Activated T-helper 9 cell treated with anti-CD3 and anti-CD28 coated beads, Interleukin-2, amount 50 U/mL, for 16 hours (primary cell): ENCODE measurements around the gene ARHGEF28.

Experiments
- DNase-seq: peaks from one replicate; pipeline ENCODE4 v3.0.0-alpha.2; 2020; ENCODE audit warnings: low read depth

The ARHGEF28 gene

DNA sequence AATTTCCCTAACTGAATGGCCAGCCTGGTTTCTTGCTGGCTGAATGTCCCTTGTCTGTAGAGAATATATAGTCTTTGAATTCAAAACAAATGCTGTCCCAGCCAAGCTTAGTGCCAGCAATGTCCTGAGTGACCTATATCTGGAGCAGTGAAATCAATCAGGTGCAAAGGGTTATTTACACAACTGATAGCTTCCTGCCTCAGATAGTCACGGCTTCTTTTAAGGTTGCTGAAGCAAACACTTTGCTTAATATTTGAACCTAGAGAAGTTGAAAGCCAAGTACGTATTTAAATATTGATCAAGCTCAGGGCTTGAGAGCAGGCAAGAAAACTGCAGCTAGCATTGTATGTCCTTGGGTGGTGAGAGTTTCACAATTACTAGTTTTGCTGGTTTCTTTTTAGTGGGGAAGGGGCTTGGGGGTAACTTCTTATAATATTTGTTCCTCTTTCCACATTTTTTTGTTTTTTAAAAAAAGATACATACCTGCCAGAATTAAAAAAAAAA lies 2.0 kb upstream of the ARHGEF28 start:
- no peak for DNase-seq

DNA sequence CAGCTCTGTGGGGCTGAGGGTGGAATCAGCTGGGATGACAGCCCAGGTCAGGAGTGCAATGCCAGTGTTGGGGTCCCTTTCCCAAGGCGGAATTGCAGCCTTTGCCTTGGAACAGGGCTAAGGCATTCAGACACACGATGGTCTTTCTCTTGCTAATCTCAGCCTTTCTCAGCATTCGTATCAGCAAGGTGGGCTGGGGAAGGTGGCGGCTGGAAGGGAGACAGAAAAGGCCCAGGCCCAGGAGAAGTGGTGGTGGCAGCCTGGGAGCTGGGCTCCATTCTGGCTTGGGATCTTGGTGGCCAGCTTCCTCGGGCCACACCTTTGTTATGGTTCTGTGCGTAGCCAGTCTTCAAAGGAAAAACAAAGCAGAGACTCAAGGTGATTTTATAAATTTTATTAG lies 1.1 kb upstream of the ARHGEF28 start:
- DNase-seq = no peak

- DNase-seq = no peak
Measured at GRCh38 chr5:73625372-73625943, 538 bp upstream of the ARHGEF28 start.

- no peak for DNase-seq
Measured at GRCh38 chr5:73626814-73627313, 868 bp downstream of the ARHGEF28 start.

- no peak for DNase-seq
Measured at GRCh38 chr5:73629456-73629855, 3.5 kb downstream of the ARHGEF28 start.

- DNase-seq = no peak
Measured at GRCh38 chr5:73630765-73631164, 4.8 kb downstream of the ARHGEF28 start.

- DNase-seq = no peak
Measured at GRCh38 chr5:73631500-73631899, 5.5 kb downstream of the ARHGEF28 start.

- DNase-seq = no peak
Measured at GRCh38 chr5:73633060-73633459, 7.1 kb downstream of the ARHGEF28 start.

GRCh38 chr5:73636408-73636807 lies 10.4 kb downstream of the ARHGEF28 start:
- DNase-seq = no peak

- no peak for DNase-seq
Measured at GRCh38 chr5:73637565-73637964, 11.6 kb downstream of the ARHGEF28 start.

DNA sequence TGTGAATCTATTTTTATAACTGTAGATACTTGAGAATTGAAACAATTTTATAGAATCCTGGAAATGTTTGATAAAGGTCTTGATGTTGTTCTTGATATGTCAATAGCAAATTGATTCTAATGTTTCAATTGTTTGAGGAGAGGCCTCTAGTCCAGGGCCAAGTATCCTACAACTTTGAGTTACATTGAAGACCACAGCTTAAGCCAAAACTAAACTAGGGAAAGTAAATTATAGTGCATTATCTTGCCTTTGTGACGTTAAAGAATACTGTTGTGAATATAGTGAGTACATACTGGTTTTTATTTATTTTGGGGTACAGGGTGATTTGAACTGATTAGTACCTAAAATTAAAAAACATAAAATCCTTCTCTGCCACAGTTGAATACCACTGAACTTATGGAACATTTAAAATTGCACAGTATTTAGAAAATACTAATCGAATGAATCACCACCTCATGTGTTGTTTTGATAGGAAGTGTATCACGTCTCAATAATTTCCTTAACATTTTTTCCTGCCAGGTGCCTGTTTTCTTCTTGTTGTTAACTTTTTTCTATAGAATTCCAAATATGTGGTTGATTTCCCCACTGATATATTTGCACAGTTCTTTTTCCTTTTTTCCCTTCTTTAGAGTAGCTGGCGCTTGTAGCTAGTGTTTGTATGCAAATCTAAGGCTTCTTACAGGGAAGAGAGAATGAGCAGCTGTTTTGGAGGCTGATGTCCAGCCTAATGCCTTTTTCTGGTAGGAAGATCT lies 12.5 kb downstream of the ARHGEF28 start:
- no peak for DNase-seq

DNA sequence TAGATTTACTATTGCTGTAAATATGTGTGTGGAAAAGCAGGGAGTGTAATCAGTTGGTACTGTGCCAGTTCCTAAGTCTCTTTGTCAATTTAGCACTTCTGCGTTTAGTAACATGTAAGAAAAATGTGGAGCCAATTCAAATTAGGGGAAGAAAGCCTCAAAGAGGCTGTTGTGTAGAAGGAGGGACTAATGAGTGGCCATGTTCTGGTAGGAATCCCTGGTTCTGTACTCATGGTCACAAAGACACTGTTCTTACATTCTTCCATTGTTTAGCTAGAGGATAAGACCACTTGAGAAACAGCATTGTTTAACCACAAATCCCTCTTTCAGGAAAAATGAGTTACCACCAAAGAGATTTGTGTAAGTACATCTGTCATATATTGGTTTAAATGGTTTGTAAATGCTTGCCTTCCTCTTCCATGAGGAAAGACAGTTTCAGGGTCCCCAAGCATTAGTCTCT lies 14.9 kb downstream of the ARHGEF28 start:
- DNase-seq = no peak

DNA sequence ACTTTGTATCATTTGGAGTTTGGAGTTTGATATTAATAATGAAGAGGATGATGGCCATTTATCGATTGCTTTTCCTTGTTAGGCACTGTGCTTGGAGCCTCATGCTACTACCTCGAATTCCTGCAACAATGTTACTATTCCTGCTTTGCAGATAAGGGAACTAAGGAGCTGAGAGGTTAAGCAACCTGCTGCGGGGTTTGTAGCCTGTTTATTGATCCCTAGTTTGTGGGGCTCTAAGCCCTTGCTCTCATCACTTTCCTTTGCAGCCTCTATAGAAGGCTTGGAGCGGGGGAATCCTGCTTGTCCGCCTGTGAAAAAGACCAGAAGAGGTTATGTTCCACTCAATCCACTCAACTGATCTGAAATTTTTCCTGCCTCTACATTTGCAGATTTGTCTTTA lies 15.8 kb downstream of the ARHGEF28 start:
- DNase-seq = no peak

DNA sequence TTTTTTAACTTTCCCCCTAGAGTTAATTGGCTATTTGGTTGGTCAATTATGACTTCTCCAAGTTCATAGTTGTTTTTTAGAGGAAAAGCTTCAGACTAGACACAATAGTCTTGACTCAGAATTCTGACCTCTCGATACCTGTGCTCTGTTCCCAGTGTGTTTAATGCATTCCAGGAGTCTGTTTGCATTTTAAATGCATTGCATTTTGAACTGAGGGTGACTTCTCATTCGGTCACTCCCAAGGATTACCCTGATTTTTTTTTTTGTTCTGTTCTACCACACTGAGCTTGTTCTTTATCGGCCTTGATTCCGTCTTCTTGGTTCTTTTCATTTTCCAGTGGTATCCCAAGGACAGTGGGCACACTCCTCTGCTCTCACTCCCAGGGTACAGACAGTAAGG lies 16.3 kb downstream of the ARHGEF28 start:
- DNase-seq = no peak

DNA sequence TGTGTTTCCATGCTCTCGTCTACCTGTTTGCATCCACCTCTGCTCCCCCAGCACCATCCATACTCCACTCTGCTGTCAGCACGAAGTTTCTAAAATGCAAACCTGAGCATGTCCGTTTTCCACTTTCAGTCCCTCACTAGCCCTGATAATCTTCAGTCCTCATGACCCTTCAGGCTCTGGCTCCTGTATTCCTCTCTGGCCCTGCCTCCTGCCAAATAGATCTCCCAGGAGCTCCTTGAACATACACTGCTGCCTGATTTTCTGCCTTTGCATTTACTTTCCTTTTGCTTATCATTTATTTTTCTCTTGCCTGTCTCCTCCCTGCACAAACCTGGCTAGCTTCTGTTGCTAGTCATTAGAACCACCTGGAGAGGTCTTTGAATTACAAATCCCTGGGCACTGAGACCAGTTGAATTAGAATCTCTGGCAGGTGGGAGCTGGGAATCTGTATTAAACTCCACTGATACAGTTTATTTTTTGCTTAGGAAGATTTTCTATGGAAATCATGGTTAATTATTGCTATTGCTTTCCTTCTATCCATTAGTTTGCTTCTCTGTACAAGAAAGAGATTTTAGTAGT lies 18.5 kb downstream of the ARHGEF28 start:
- no peak for DNase-seq

- DNase-seq = no peak
Measured at GRCh38 chr5:73647721-73648120, 21.7 kb downstream of the ARHGEF28 start.

DNA sequence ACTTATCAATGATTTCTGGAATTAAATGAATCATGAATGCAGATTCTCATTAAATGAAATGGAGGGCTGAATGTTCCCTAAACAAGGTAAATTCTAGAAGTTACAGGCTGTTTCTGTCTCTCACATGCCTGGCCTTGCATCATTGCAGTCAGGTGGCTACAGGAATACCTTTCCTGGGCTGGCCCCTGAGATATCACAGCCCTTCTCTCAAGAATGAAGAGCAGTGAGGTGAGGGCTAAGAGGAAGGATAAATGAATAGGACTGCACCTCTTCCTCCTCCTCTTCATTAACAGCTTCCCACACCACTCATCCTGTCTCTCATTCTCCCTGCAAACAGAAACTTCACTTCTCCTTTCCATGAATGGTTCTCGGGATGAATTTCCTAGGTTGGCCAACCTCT lies 22.5 kb downstream of the ARHGEF28 start:
- DNase-seq = no peak

DNA sequence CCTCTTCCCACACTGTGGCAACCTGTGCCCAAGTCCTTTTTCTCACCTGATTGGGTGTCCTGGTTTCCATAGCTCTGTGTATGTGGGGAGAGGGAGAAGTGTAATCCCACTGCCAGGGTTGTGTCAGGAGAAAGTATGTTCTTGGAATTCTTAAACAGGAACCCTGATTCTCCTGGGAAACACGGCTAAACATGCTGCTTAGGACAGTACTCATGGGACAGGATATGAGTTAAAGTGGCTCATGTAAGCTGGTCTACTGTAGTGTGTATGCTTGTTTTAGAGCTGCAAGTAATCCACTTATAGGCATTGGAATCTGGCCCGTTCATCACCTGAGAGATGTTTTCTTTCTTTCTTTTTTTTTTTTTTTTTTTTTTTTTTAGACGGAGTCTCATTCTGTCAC lies 23.9 kb downstream of the ARHGEF28 start:
- no peak for DNase-seq

- no peak for DNase-seq
Measured at GRCh38 chr5:73652391-73652790, 26.4 kb downstream of the ARHGEF28 start.

- no peak for DNase-seq
Measured at GRCh38 chr5:73654171-73654811, 28.3 kb downstream of the ARHGEF28 start.

DNA sequence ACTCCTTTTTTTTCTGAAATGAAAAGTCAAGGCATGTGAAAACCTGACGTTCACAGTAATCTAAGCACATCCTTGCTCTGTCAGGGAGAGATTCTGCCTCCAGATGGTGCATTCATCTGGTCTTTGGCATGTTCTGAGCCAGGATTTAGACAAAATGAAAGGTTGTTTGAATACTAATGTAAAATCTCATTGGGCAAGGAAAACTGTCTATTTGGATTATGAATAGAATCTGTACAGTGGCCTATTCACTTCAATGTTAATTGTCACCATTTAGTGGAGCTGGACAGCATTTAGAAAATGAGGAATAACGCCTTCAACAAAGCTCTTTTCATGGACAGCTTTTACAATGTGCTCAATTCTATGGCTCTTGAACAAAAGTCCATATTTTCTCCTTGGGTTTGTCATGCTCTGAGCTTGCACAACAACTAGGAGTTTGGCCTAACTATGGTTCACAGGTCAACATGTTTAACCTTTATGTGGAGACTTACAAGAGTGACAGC lies 28.9 kb downstream of the ARHGEF28 start:
- no peak for DNase-seq

DNA sequence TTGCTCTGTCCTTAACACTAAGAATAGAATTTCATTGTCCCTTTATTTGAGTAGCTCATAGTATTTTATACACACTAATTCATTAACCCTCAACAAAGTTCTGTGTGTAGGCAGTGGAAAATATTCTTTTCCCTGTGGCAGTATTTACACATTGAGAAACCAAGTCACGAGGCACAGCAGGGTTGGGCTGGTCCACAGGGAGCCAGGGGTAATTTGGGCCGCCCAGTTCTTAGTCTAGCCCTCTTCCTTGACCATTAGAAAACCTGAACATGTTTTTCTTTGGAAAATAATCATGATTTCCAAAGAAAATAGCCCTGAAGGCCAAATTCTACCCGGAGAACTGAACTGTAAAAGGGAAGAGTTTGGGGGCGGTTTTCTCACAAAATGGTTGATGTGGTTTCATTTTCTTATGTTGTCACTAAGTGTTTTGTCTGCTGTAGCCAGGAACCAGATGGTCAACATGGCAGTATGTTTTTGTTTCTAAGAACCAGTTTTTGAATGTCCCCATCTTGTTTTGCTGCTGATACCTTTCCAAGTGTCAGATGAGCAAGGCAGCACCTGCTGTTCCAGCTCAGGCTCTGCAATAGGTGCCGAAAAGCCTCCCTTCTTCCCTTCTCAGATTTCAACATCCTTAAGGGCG lies 29.6 kb downstream of the ARHGEF28 start:
- DNase-seq = no peak
